HG02571 (cell line): ENCODE measurements around the gene TCHP.

ENCODE experiments used
- ATAC-seq: cut with Tn5 transposase; IDR thresholded peaks from one replicate; pipeline ENCODE4 v1.9.1; 2021; ENCODE audit warnings: mild to moderate bottlenecking, moderate library complexity; ENCODE audit not compliant: unreplicated experiment

The TCHP gene

DNA sequence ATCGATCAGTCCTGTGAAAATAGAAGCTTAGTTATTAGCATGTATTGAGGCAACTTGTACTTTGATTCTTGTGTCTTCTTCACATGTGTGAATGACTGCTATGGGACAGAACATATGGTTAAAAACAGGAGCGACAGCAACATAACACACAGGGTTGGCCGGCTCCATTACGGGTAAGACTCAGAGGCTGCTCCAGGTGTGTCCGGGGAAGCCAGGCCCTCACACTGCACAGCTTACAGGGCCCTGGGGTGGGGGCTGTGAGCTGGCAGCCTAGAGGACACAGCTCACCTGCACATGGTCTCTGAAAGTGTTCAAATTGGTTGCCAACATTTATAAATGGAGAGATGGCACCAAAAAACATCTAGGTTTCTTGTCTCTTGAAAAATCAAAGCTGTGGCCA, 31.1 kb downstream of the TCHP start:
- no peak for ATAC-seq

- ATAC-seq = no peak
Measured at GRCh38 chr12:109932878-109933503, 32.9 kb downstream of the TCHP start.

GRCh38 chr12:109934026-109934425, 34.0 kb downstream of the TCHP start:
- no peak for ATAC-seq

DNA sequence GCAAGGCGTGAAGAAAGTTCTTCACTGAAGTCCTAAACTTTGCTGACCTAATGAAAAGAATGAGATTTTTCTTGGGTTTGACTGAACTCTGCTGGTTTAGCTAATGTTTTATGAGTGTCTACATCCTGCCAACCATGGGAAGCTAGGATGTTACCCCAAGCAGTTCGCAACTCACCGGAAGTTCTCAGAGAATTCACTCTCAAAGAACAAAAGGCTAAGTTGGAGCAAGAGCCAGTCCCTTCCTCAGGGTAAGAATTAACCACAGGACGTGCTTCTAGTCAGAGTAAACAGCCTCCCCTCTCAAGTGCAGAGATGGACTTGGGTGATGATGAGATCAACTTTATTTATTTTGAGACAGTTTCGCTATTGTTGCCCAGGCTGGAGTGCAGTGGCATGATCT, 37.3 kb downstream of the TCHP start:
- no peak for ATAC-seq

GRCh38 chr12:109938947-109939346, 38.9 kb downstream of the TCHP start:
- no peak for ATAC-seq

- no peak for ATAC-seq
Measured at GRCh38 chr12:109939504-109939903, 39.4 kb downstream of the TCHP start.

DNA sequence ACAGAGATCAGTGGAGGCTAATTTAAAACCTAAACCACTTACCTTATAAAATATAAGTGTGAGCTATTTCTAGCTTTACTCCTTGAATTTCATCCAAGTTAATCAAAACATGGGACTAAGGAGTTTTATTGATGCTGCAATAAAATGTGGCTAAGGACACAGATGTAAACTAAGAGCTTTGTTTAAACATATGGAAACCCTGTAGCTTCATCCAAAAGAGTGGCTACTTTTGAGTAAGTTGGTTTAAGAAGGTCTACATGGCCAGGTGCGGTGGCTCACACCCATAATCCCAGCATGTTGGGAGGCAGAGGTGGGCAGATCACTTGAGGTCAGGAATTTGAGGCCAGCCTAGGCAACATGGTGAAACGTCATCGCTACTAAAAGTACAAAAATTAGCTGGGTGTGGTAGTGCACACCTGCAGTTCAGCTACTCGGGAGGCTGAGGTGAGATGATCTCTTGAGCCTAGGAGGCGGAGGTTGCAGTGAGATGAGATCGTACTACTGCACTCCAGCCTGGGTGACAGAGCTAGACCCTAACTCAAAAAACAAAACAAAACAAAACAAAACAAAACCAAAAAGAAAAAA, 40.4 kb downstream of the TCHP start:
- no peak for ATAC-seq

- ATAC-seq = no peak
Measured at GRCh38 chr12:109943811-109944210, 43.7 kb downstream of the TCHP start.

DNA sequence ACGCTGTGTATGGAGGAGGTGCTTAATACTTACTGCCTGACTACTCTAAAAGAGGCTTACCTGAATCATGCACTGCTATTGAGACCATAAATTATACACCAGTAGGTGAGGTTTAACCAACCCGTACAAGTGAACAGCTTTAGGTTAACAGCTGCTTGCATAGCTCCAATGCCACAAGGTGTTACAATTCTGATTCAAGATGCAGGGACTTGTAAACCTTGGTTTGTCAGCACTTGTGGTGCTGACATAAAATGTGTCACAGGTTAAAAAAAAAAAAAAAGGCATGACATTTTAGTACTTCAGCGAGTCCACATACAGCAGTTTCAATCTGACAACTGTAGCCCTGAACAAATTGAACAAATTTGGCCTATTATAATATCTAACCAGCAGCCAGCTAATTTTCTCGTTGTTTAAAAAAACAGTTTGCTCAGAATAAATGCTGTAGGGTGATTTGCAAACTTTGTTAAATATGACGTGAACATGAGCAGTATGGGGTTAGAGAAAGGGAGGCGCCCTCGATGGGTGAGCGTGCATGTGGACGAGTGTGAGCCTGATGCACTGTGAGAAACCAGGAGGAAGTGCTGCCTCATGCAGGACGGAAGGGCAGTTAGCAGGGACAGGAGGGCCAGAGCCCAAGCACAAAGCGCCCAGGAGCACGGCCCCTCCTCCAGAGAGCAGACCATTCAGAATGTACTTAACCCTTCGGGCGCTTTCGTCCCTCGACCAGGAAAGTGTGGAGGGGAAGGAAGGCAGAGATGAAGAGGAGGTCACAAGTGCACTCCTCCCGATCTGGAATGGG, 44.7 kb downstream of the TCHP start:
- ATAC-seq = no peak

GRCh38 chr12:109946505-109946904, 46.4 kb downstream of the TCHP start:
- no peak for ATAC-seq

DNA sequence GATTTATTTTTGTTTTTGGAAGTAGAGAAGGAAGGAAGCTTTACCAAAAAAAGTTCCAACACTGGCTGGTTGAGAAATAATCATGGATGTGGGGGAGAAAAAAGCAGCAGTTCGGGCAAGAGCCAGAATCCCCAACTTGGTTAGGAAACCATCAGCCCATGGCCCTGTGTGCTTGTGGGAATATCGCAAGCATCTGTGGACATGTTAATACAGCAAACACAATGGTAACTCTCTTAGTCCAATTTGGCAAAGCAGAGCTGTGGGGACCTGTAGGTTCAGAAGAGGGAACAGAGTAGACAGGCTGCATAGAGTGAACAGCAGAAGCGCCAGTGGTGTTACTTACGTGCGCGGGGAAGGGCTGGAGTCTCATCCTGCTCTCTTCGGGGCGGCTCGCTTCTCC, 46.8 kb downstream of the TCHP start:
- no peak for ATAC-seq

DNA sequence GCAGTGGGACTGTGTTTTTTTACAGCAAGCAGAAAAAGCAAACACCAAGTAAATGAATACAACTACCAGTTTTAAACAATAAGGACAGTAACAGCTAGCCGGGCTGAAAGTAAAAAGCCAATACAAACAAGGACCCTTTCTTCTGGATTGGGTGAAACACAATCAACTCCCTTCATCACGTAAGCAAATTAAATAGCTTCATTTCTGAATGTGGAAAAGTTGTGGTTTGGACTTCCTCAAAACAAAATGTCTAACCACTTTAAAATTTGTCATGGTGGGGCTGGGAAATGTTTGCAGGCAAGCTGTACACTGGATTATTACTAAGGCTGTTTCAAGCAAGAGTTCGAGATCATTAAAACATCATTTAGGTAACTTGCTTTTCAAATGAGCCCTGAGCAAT, 47.4 kb downstream of the TCHP start:
- ATAC-seq = no peak

GRCh38 chr12:109948368-109948767, 48.3 kb downstream of the TCHP start:
- no peak for ATAC-seq

DNA sequence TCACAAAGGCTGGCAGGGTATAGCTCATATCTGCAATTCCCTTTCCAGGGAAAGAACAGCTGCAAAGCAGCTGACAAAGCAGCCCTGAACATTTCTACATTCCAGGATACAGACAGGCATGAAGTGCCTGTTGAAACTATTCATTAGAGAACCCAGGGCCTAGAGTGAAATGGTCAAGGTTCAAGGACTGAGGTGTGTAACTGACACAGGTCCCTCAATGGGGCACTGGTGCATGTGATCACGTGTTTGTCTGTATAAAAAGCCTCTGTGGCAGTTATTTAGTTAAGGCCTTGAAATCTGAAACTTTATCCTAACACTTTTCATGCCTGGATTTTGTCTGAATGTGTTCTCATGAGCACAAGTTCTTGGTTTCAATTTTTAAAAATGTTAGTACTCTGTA, 49.0 kb downstream of the TCHP start:
- ATAC-seq = no peak

- ATAC-seq = no peak
Measured at GRCh38 chr12:109950625-109951024, 50.6 kb downstream of the TCHP start.

DNA sequence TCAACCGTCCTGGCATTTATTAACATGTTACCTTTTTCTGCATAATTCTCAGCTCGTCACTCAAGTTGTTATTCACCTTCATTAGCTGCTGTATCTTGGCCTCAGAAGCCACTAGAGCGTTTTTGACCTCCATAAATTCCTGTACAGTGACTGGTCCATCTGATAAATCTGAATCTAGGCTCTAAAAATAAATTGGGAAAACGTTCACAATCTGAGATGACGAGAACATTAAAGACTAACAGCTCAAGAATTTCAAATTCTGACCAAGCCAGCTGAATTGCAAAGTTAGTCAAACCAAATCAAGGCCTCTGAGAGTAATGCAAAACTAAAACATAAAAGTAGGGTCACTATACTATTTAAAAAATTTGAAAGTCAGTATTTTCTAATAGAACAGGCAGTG, 51.1 kb downstream of the TCHP start:
- ATAC-seq = no peak

DNA sequence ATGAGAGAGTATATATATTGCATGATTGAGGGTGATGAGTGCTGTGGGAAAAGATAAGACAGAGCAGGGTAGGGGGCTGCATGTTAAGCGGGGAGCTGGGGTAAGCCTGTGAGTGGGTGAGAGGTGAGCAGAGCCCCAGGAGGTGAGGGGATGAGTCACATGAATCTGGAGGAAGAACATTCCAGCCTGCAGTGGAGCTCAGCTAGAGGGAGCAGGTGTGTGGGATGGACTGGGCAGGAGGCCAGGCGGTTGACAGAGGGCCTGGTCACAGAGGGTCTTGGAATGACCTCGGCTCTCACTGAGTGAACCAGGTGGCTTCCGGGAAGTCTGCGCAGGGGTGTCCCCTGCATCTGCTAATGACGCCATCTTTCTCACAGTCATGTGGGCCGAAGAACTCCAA, 51.7 kb downstream of the TCHP start:
- ATAC-seq = no peak

- ATAC-seq = no peak
Measured at GRCh38 chr12:109952160-109952858, 52.2 kb downstream of the TCHP start.

DNA sequence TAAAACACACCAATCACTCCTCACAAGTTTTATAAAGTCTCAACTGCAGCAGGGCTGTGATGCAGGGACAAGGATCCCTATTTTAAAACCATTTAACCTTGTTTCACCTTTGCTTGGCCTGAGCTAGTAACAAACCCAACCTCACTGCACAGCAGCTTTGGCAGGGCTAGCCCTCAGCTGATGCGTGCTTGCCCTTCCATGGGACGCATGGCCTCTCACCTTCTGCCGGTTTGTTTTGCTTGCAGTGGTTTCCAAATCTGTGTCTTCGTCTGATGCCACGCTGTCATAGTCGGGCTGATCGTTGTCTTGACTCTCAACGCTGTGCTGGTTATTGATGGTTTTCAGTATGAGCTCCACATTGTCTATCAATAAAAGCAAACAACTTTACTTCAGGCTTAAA, 52.8 kb downstream of the TCHP start:
- ATAC-seq = no peak

DNA sequence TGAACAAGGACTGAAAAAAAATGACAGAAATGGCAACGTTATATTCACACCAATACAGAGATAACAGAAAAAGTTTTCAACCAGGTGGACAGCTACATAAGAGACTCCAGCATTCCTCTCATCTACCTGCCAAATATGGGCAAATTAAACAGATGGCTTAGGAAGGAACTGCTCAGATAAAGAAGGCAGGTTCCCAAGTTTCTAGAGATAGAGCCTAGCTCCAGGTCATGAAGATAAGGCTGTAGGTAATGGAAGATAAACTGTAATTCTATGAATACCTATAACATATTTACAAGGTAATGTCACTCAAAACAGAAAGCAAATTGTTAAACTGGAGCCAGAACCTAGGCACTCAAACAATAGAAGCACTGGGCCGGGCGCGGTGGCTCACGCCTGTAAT, 53.6 kb downstream of the TCHP start:
- ATAC-seq = no peak

GRCh38 chr12:109958374-109958773, 58.3 kb downstream of the TCHP start:
- no peak for ATAC-seq
